Amniotic stem cell (primary cell): ENCODE data around the gene DDX31.
A peak's percentile ranks its signal among the peaks of the same experiment; 100 is the strongest.

Source experiments
- DNase-seq: peaks from one replicate; lab custom pipeline; 2025; lab: John Stamatoyannopoulos, UW

DDX31 gene

GRCh38 chr9:132672413-132672690 lies 2.6 kb upstream of the DDX31 start:
- no peak for DNase-seq

GRCh38 chr9:132671620-132672412 lies 2.0 kb upstream of the DDX31 start:
- DNase-seq: no peak

GRCh38 chr9:132670457-132671391 lies 941 bp upstream of the DDX31 start, which contains the start of gene GTF3C4:
Gene GTF3C4, plus strand, starts transcription at chr9:132670464. Its CDS starts 135 bp downstream, at chr9:132670599.
- DNase-seq: no peak

GRCh38 chr9:132669319-132669697 lies 475 bp downstream of the DDX31 start:
- DNase-seq: no peak

GRCh38 chr9:132663851-132664250 lies 5.9 kb downstream of the DDX31 start:
- no peak for DNase-seq

- no peak for DNase-seq
These were observed 6.7 kb downstream of the DDX31 start for GRCh38 chr9:132663117-132663516.

GRCh38 chr9:132662152-132662945 lies 7.4 kb downstream of the DDX31 start:
- no peak for DNase-seq

- DNase-seq: no peak
These were observed 13.5 kb downstream of the DDX31 start for GRCh38 chr9:132656299-132656698.

GRCh38 chr9:132651259-132651658 lies 18.5 kb downstream of the DDX31 start:
- no peak for DNase-seq

- no peak for DNase-seq
These were observed 21.1 kb downstream of the DDX31 start for GRCh38 chr9:132648685-132649084.

- no peak for DNase-seq
These were observed 21.5 kb downstream of the DDX31 start for GRCh38 chr9:132648283-132648682.

- no peak for DNase-seq
These were observed 22.0 kb downstream of the DDX31 start for GRCh38 chr9:132647806-132648205.

- peak; percentile 82 for DNase-seq
These were observed 22.4 kb downstream of the DDX31 start for GRCh38 chr9:132647355-132647754.

GRCh38 chr9:132646726-132647125 lies 23.1 kb downstream of the DDX31 start:
- no peak for DNase-seq

- no peak for DNase-seq
These were observed 24.1 kb downstream of the DDX31 start for GRCh38 chr9:132645711-132646110.

GRCh38 chr9:132645306-132645705 lies 24.5 kb downstream of the DDX31 start:
- no peak for DNase-seq

- no peak for DNase-seq
These were observed 25.5 kb downstream of the DDX31 start for GRCh38 chr9:132644251-132644650.

GRCh38 chr9:132641216-132641615 lies 28.6 kb downstream of the DDX31 start:
- no peak for DNase-seq

GRCh38 chr9:132639322-132639721 lies 30.5 kb downstream of the DDX31 start:
- no peak for DNase-seq

- no peak for DNase-seq
These were observed 31.5 kb downstream of the DDX31 start for GRCh38 chr9:132638240-132638639.

GRCh38 chr9:132637801-132638200 lies 32.0 kb downstream of the DDX31 start:
- DNase-seq: no peak

GRCh38 chr9:132637351-132637750 lies 32.4 kb downstream of the DDX31 start:
- no peak for DNase-seq
